ENCODE results near the gene BANF2. TPM values are rescaled to one million over a fixed set of nuclear protein-coding genes. Genes with fewer than 3 reads are reported as not detected.

Gene BANF2
- total and polyA plus RNA-seq, 10 of the 15 experiments (the other 5 are each of a cell fraction or from before 2014, with no cell fraction given): not detected

DNA sequence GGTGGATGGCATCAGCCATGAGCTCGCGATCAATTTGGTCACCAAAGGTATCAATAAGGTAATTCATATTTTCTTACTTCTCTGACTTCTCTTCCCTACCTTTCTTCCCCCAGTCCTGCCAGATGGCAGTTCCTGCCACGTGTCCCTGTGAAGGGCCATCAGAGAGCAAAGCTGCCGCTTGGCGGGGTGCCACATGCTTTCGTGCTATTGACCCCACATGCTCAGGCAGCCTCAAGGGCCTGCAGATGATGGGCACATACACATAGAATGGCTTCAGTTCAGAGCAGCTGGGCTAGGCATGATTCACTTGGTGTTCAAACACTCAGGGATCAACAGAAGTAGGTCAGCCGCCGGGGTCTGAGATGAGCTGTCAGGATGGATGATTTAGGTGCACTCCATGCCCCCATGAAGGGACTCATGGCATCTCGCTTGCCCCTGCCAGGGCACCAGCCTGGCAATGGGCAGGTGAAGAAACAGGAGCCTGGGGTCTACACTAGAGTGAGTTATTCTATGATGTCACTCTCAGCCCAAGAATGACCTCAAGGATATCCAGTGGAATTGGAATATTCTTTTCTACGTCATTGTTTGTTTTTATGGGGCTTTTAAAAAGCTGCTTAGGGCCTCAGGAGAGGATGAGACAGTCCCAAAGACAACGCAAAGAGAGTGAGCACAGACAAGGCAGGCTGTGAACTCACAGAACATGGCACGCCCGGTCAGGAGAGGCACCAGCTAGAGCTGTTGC lies 25.5 kb downstream of the BANF2 start:
- intact Hi-C loops (cut with micrococcal nuclease; ENCODE audit: unreplicated experiment): no loop called here
- no peak for DNase-seq (ENCODE audit: low read depth, low spot score)
- 69% methylated on average over 13 of the region's 13 CpGs for WGBS (ENCODE audit: insufficient coverage, insufficient replicate concordance, low lambda C conversion rate, missing lambda C conversion rate)
- FAIRE-seq: no peak
- ATAC-seq: no peak
- Histone ChIP-seq H3K4me2 (ENCODE audit: control insufficient read depth, insufficient read depth) (no peak overlapping the region), H3K36me3 (ENCODE audit: control insufficient read depth in 2 of 2, insufficient read depth in 2 of 2, low read length in 1 of 2) (no peaks in the 10 kb centered on the region), H3K4me3 (no peak overlapping the region), H3K9ac (ENCODE audit: control insufficient read depth, insufficient read depth, low read length) (no peak overlapping the region), H2AFZ (ENCODE audit: control insufficient read depth, low read depth, low read length) (no peak overlapping the region), H3K79me2 (ENCODE audit: control insufficient read depth, insufficient read depth, low read length) (no peaks in the 10 kb centered on the region), H3K27me3 (replicated peaks in 1 of 2; ENCODE audit: control insufficient read depth in 2 of 2, insufficient read depth in 2 of 2, low read length in 1 of 2) (peaks cover 0 to 1% of the 10 kb centered on the region in 2 experiments; a peak in 3 of 4 replicates), H3K27ac (ENCODE audit: control insufficient read depth, insufficient read depth) (no peak overlapping the region), H3K9me3 (replicated peaks; ENCODE audit: control insufficient read depth, insufficient read depth, low read length) (no peaks in the 10 kb centered on the region), H3K4me1 (ENCODE audit: control insufficient read depth, insufficient read depth, low read length) (no peaks in the 10 kb centered on the region), H4K20me1 (ENCODE audit: control insufficient read depth, insufficient read depth) (no peaks in the 10 kb centered on the region)
- RAD21 ChIA-PET (ENCODE audit: unreplicated experiment): no interaction called here
- SMC1A ChIA-PET (ENCODE audit: uncharacterized antibody, unreplicated experiment): no interaction called here
- POLR2A ChIA-PET: no interaction called here
- CTCF ChIA-PET: no interaction called here
- in situ Hi-C loops (cut with MboI): no loop called here
- no TSS peak for BruUV-seq (replicated peaks)
- TF ChIP-seq RUNX3 (IDR thresholded peaks at IDR 0.05; ENCODE audit: low read length) (no peak), SRF (IDR thresholded peaks at IDR 0.05; ENCODE audit: low read depth in 2 of 2, low read length in 2 of 2) (no peak), MYB (IDR thresholded peaks at IDR 0.05; ENCODE audit: borderline replicate concordance, low read depth, low read length) (no peak), BCL11A (IDR thresholded peaks at IDR 0.05; ENCODE audit: low read depth, low read length) (no peak), SMAD1 (IDR thresholded peaks at IDR 0.05; ENCODE audit: low read depth, partially characterized antibody) (no peak), HDAC6 (IDR thresholded peaks at IDR 0.05; ENCODE audit: unreplicated experiment) (no peak), TCF7 (IDR thresholded peaks at IDR 0.05; ENCODE audit: borderline replicate concordance) (no peak), SMC3 (IDR thresholded peaks at IDR 0.05; ENCODE audit: borderline replicate concordance, low read length) (no peak), NRF1 (conservative IDR thresholded peaks at IDR 0.05; ENCODE audit: low read depth, low read length) (no peak), JUND (IDR thresholded peaks at IDR 0.05; ENCODE audit: low read depth, low read length) (no peak), MTA2 (IDR thresholded peaks at IDR 0.05; ENCODE audit: low read depth) (no peak)
- TF ChIP-seq, protein P1, sequence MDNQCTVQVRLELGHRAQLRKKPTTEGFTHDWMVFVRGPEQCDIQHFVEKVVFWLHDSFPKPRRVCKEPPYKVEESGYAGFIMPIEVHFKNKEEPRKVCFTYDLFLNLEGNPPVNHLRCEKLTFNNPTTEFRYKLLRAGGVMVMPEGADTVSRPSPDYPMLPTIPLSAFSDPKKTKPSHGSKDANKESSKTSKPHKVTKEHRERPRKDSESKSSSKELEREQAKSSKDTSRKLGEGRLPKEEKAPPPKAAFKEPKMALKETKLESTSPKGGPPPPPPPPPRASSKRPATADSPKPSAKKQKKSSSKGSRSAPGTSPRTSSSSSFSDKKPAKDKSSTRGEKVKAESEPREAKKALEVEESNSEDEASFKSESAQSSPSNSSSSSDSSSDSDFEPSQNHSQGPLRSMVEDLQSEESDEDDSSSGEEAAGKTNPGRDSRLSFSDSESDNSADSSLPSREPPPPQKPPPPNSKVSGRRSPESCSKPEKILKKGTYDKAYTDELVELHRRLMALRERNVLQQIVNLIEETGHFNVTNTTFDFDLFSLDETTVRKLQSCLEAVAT (IDR thresholded peaks at IDR 0.05): no peak
- TF ChIP-seq, protein P2, sequence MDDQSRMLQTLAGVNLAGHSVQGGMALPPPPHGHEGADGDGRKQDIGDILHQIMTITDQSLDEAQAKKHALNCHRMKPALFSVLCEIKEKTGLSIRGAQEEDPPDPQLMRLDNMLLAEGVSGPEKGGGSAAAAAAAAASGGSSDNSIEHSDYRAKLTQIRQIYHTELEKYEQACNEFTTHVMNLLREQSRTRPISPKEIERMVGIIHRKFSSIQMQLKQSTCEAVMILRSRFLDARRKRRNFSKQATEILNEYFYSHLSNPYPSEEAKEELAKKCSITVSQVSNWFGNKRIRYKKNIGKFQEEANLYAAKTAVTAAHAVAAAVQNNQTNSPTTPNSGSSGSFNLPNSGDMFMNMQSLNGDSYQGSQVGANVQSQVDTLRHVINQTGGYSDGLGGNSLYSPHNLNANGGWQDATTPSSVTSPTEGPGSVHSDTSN (IDR thresholded peaks at IDR 0.05; ENCODE audit: insufficient replicate concordance, low read depth, low read length): no peak
- TF ChIP-seq, protein P3, sequence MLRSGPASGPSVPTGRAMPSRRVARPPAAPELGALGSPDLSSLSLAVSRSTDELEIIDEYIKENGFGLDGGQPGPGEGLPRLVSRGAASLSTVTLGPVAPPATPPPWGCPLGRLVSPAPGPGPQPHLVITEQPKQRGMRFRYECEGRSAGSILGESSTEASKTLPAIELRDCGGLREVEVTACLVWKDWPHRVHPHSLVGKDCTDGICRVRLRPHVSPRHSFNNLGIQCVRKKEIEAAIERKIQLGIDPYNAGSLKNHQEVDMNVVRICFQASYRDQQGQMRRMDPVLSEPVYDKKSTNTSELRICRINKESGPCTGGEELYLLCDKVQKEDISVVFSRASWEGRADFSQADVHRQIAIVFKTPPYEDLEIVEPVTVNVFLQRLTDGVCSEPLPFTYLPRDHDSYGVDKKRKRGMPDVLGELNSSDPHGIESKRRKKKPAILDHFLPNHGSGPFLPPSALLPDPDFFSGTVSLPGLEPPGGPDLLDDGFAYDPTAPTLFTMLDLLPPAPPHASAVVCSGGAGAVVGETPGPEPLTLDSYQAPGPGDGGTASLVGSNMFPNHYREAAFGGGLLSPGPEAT (IDR thresholded peaks at IDR 0.05; ENCODE audit: low read depth): no peak
- TF ChIP-seq, protein P4, sequence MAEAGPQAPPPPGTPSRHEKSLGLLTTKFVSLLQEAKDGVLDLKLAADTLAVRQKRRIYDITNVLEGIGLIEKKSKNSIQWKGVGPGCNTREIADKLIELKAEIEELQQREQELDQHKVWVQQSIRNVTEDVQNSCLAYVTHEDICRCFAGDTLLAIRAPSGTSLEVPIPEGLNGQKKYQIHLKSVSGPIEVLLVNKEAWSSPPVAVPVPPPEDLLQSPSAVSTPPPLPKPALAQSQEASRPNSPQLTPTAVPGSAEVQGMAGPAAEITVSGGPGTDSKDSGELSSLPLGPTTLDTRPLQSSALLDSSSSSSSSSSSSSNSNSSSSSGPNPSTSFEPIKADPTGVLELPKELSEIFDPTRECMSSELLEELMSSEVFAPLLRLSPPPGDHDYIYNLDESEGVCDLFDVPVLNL (IDR thresholded peaks at IDR 0.05; ENCODE audit: low read depth, low read length): no peak
